Uterus (tissue), 4 donors: ENCODE results near the gene RFX2. TPM values are rescaled to one million over a fixed set of nuclear protein-coding genes. Genes with fewer than 3 reads are reported as not detected.

Experiments used
- DNase-seq, 2 donors: peaks; one replicate each; pipeline ENCODE4 v3.0.0-alpha.2; 2019 to 2020
- H3K27ac ChIP-seq, 2 donors: fragments of 200-600 bp; sonication (generic); 1 replicate in 1 of 2; 2 replicates in 1 of 2; pipeline ENCODE4 v1.5.1; 2016 to 2018
- H3K27me3 ChIP-seq, 2 donors: fragments of 200-600 bp; sonication (generic); one replicate each; pipeline ENCODE4 v1.5.1; 2018 to 2019; ENCODE audit warnings: control low read depth in 1 of 2
- H3K36me3 ChIP-seq, 2 donors: fragments of 200-600 bp; sonication (generic); one replicate each; pipeline ENCODE4 v1.5.1; 2019; ENCODE audit warnings: control low read depth in 1 of 2
- H3K4me1 ChIP-seq, 2 donors: fragments of 200-600 bp; sonication (generic); one replicate each; pipeline ENCODE4 v1.5.1; 2018 to 2019; ENCODE audit warnings: control low read depth in 1 of 2
- H3K4me3 ChIP-seq, 2 donors: fragments of 200-600 bp; sonication (generic); 1 replicate in 1 of 2; 2 replicates in 1 of 2; pipeline ENCODE4 v1.5.1; 2018 to 2019; ENCODE audit warnings: mild to moderate bottlenecking in 1 of 2
- H3K9me3 ChIP-seq, 2 donors: fragments of 200-600 bp; sonication (generic); one replicate each; pipeline ENCODE4 v1.5.1; 2019; ENCODE audit warnings: control low read depth in 1 of 2
- POLR2A ChIP-seq, 2 donors: fragments of 450-650 bp; IDR thresholded peaks; one replicate each; pipeline ENCODE4 v1.6.1; 2016; ENCODE audit warnings: antibody characterized with exemption in 2 of 2, mild to moderate bottlenecking in 1 of 2, moderate library complexity in 1 of 2
- intact Hi-C: fragments of 100-400 bp; cut with DNase I; formaldehyde crosslinking; loops from one replicate; pipeline ENCODE4 v1.15.1; 2023; ENCODE audit warnings: low total_unique reads
- total RNA-seq, 4 donors: library from RNA; depleted of rRNA in 3 of 4; stranded (reverse); fragments of >200 nt in 3 of 4; gene quantifications; one replicate each; pipeline versions ENCODE4 v1.1.0 to v1.2.4, GENCODE V29; 2014 to 2023
- TF ChIP-seq, protein P1 (sequence below), 4 experiments: fragments of 200-600 bp in 2 of 4; fragments of 450-650 bp in 2 of 4; sonication (generic) in 2 of 4; IDR thresholded peaks; one replicate each; pipeline ENCODE4 v1.5.1; 2016 to 2019; ENCODE audit warnings: antibody characterized with exemption in 4 of 4, mild to moderate bottlenecking in 2 of 4, moderate library complexity in 1 of 4
- donor health status: DM: yes; HTN: yes; CAD: no.

The RFX2 gene
- total RNA-seq, 4 donors from 2014 or later, result 10.5 to 77.9 (median 22.8) TPM

DNA sequence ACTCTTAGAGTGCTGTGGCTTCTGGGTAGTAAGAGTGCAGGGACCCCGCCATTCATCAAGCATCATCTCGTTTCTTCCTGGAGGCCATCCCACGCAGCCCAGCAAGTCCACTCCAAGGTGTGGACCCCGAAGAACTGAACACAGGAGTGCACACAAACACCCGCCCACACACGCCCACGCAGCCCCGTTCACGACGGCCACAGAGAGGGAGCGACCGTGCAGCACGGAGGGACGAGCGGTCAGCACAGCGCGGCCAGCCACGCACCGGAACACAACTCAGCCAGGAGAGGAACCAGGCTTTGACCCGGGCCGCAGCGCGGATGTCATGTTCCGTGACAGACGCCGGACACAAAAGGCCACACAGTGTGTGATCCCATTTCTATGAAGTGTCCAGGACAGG, 114.2 kb downstream of the RFX2 start:
- no peak for TF ChIP-seq POLR2A (IDR thresholded peaks at IDR 0.05)
- TF ChIP-seq, protein P1, sequence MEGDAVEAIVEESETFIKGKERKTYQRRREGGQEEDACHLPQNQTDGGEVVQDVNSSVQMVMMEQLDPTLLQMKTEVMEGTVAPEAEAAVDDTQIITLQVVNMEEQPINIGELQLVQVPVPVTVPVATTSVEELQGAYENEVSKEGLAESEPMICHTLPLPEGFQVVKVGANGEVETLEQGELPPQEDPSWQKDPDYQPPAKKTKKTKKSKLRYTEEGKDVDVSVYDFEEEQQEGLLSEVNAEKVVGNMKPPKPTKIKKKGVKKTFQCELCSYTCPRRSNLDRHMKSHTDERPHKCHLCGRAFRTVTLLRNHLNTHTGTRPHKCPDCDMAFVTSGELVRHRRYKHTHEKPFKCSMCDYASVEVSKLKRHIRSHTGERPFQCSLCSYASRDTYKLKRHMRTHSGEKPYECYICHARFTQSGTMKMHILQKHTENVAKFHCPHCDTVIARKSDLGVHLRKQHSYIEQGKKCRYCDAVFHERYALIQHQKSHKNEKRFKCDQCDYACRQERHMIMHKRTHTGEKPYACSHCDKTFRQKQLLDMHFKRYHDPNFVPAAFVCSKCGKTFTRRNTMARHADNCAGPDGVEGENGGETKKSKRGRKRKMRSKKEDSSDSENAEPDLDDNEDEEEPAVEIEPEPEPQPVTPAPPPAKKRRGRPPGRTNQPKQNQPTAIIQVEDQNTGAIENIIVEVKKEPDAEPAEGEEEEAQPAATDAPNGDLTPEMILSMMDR (IDR thresholded peaks at IDR 0.05), result no peak
- H3K4me3 ChIP-seq, result no peak overlapping the region
- H3K36me3 ChIP-seq, result no peaks in the 10 kb centered on the region
- intact Hi-C loops, result no loop called here
- no peaks in the 10 kb centered on the region for H3K27me3 ChIP-seq
- H3K9me3 ChIP-seq, result no peaks in the 10 kb centered on the region
- no peak overlapping the region for H3K27ac ChIP-seq
- no peak for DNase-seq
- H3K4me1 ChIP-seq, result no peaks in the 10 kb centered on the region

DNA sequence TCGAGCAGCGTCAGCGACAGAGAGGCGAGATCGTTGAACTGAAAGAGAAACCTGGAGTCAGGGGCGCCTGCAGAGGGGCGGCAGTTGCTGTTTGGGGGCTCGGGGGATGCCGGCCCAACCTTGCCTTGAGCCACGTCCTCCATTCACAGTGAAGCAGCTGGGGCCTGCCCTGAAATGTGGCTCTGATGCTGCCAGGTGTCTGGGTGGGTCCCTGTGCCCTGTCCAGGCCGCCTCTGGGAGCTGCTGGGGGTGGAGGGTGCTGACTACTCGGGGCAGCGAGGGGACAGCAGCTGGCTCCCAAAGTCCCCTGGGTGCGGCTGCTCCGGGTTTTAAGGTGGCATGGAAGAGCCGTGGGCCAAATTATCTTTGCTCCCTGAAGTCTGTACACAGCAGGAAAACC, 114.7 kb downstream of the RFX2 start:
- no peaks in the 10 kb centered on the region for H3K4me1 ChIP-seq
- no peaks in the 10 kb centered on the region for H3K36me3 ChIP-seq
- DNase-seq, result no peak
- intact Hi-C loops, result no loop called here
- H3K9me3 ChIP-seq, result no peaks in the 10 kb centered on the region
- no peaks in the 10 kb centered on the region for H3K27me3 ChIP-seq
- H3K27ac ChIP-seq, result no peak overlapping the region
- TF ChIP-seq POLR2A (IDR thresholded peaks at IDR 0.05), result no peak
- TF ChIP-seq, protein P1 (IDR thresholded peaks at IDR 0.05), result no peak
- H3K4me3 ChIP-seq, result no peak overlapping the region

DNA sequence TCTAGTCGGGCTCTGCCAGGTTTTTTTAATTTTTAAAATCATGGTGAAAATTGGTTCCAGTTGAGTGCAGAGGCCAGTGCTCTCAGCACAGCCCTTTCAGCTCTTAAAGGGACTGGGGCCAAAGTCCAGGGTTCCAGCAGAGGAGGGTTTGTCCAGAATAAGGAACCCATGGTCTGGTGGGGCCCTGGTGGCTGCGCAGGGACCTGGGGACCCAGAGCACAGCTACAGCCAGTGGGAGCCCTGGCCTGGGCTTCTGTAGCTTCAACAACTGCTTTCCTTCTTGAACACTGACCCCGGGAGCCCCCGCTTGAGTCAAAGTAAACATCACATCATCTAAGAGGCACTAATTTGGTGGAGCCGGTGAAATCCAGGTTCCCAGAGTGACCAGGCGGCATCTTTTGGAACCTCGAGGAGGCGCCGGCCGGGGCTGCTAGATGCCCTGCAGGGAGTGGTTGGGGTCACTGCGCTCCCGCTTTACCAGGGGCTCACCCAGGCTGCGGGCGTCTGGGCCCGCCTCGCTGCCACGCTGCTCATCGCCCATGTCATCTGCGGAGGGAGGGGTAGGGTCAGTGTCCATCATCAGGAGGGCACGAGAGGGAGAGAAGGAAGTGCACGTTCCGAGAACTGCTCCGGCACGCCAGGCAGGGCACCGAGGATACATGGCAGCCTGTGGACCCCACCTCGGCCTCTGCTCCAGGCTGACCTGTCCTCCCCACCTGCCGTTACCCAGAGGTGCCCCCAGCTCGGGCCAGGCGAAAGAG, 115.7 kb downstream of the RFX2 start:
- Histone ChIP-seq H3K4me1 (no peaks in the 10 kb centered on the region), H3K4me3 (no peak overlapping the region), H3K27ac (no peak overlapping the region), H3K9me3 (no peaks in the 10 kb centered on the region), H3K27me3 (no peaks in the 10 kb centered on the region), H3K36me3 (no peaks in the 10 kb centered on the region)
- intact Hi-C loops, result no loop called here
- no peak for DNase-seq
- TF ChIP-seq, protein P1 (IDR thresholded peaks at IDR 0.05), result no peak
- TF ChIP-seq POLR2A (IDR thresholded peaks at IDR 0.05), result no peak

DNA sequence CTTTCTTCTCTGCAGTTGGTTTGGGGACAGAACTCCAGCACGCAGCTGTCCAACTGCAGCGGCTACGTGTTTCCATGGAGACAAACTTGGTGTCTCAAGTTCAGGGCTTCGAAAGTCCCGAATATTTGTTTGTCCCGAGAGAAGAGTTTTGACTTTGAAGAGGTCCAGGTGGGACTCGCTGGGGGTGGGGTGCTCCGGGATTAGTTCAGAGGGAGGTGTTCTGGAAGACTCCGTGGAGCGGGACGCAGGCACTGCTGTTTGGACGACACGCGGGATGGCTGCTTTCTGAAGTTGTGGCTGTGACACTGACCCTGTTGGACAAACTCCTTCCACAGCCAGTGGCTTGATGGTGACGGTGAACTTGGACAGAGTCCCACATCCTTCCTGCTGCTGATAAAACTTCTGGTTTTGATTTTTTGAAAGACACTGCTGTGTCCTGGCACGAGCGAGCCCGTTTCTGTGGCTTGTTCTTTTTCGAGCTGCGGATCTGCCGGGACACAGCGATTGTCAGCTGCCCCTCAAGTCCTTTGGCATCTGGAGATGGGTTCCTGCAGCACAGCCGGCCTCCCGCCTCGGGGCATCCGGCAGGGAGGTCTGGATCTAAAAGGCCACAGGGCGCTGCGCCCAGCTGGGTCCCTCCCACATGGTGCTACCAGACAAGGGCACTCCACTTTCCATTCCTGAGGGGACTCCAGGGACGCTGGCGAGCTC, 116.5 kb downstream of the RFX2 start:
- no peak overlapping the region for H3K27ac ChIP-seq
- no peak for DNase-seq
- no peaks in the 10 kb centered on the region for H3K36me3 ChIP-seq

More for the DNA sequence above, 116.5 kb downstream of the RFX2 start:
- Histone ChIP-seq H3K4me1 (no peaks in the 10 kb centered on the region), H3K27me3 (no peaks in the 10 kb centered on the region), H3K9me3 (no peaks in the 10 kb centered on the region), H3K4me3 (no peak overlapping the region)
- intact Hi-C loops, result no loop called here
- TF ChIP-seq POLR2A (IDR thresholded peaks at IDR 0.05), result no peak
- TF ChIP-seq, protein P1 (IDR thresholded peaks at IDR 0.05), result no peak
